C4-2B (cell line): ENCODE results near the gene COL23A1.

Experiments used
- H3K27ac ChIP-seq: fragments of 450-650 bp; 2 replicates; pipeline ENCODE4 v1.5.1; 2017
- CTCF ChIP-seq: fragments of 450-650 bp; conservative IDR thresholded peaks from 2 replicates; pipeline ENCODE4 v1.5.1; 2017; ENCODE audit warnings: mild to moderate bottlenecking
- ZFX ChIP-seq: fragments of 450-650 bp; IDR thresholded peaks from 2 replicates; pipeline ENCODE4 v1.6.1; 2017

COL23A1 gene

GRCh38 chr5:178296066-178296465 lies 294.1 kb downstream of the COL23A1 start:
- TF ChIP-seq ZFX (no peak), CTCF (no peak)
- no peak overlapping the region for H3K27ac ChIP-seq

GRCh38 chr5:178295589-178295988 lies 294.6 kb downstream of the COL23A1 start:
- no peak for TF ChIP-seq CTCF
- no peak for TF ChIP-seq ZFX
- H3K27ac ChIP-seq = no peak overlapping the region

- no peak overlapping the region for H3K27ac ChIP-seq
- TF ChIP-seq ZFX = no peak
Measured at GRCh38 chr5:178293815-178294214, 296.4 kb downstream of the COL23A1 start.

GRCh38 chr5:178293400-178293799 lies 296.8 kb downstream of the COL23A1 start:
- H3K27ac ChIP-seq = no peak overlapping the region
- TF ChIP-seq ZFX = no peak
- no peak for TF ChIP-seq CTCF

GRCh38 chr5:178292826-178293205 lies 297.4 kb downstream of the COL23A1 start:
- TF ChIP-seq ZFX (no peak), CTCF (no peak)
- H3K27ac ChIP-seq = no peak overlapping the region

GRCh38 chr5:178291969-178292825 lies 298.0 kb downstream of the COL23A1 start:
- TF ChIP-seq ZFX = no peak
- TF ChIP-seq CTCF = no peak
- H3K27ac ChIP-seq = no peak overlapping the region

- no peak overlapping the region for H3K27ac ChIP-seq
- TF ChIP-seq CTCF = no peak
- no peak for TF ChIP-seq ZFX
Measured at GRCh38 chr5:178291161-178291561, 299.0 kb downstream of the COL23A1 start.

- TF ChIP-seq ZFX (no peak), CTCF (no peak)
- H3K27ac ChIP-seq = no peak overlapping the region
Measured at GRCh38 chr5:178290376-178290775, 299.8 kb downstream of the COL23A1 start.
